ENCODE results near the gene IGSF9B. TPM values are rescaled to one million over a fixed set of nuclear protein-coding genes. Genes with fewer than 3 reads are reported as not detected.

Gene IGSF9B
- total and polyA plus RNA-seq, 12 donors: 0.12 to 23.4 (median 1.6) TPM

DNA sequence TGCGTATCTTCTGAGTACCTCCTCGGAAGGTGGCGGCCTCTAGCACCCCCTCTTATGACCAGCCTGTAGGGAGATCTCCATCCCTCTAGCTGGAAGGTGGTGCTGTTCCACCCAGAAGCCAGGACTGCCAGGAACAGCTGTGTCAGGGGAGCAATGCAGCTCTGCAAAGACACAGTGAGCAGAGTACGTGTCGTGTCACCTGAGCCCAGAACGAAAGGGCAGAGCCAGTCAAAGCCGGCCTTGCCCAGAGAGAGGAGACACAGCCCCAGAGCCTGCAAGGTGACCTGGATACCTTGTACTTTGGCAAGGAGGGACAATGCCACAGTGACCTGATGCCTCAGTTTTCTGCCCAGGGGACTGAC, 18.7 kb upstream of the IGSF9B start:
- no peak for TF ChIP-seq POLR2A (IDR thresholded peaks at IDR 0.05)
- TF ChIP-seq, protein P1, sequence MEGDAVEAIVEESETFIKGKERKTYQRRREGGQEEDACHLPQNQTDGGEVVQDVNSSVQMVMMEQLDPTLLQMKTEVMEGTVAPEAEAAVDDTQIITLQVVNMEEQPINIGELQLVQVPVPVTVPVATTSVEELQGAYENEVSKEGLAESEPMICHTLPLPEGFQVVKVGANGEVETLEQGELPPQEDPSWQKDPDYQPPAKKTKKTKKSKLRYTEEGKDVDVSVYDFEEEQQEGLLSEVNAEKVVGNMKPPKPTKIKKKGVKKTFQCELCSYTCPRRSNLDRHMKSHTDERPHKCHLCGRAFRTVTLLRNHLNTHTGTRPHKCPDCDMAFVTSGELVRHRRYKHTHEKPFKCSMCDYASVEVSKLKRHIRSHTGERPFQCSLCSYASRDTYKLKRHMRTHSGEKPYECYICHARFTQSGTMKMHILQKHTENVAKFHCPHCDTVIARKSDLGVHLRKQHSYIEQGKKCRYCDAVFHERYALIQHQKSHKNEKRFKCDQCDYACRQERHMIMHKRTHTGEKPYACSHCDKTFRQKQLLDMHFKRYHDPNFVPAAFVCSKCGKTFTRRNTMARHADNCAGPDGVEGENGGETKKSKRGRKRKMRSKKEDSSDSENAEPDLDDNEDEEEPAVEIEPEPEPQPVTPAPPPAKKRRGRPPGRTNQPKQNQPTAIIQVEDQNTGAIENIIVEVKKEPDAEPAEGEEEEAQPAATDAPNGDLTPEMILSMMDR (IDR thresholded peaks at IDR 0.05): no peak
- intact Hi-C loops (cut with DNase I): no loop called here
- no peak overlapping the region for H3K27ac ChIP-seq
- no peaks in the 10 kb centered on the region for H3K36me3 ChIP-seq (replicated peaks in 1 of 2)
- H3K27me3 ChIP-seq: no peaks in the 10 kb centered on the region
- H3K4me1 ChIP-seq (replicated peaks in 1 of 2): no peaks in the 10 kb centered on the region
- no peak overlapping the region for H3K4me3 ChIP-seq
- 53 to 82% (median 72%) methylated on average over 3 to 7 of the region's 7 CpGs for WGBS, 4 donors
- no peak for DNase-seq
- H3K9me3 ChIP-seq (replicated peaks in 1 of 3): no peaks in the 10 kb centered on the region

DNA sequence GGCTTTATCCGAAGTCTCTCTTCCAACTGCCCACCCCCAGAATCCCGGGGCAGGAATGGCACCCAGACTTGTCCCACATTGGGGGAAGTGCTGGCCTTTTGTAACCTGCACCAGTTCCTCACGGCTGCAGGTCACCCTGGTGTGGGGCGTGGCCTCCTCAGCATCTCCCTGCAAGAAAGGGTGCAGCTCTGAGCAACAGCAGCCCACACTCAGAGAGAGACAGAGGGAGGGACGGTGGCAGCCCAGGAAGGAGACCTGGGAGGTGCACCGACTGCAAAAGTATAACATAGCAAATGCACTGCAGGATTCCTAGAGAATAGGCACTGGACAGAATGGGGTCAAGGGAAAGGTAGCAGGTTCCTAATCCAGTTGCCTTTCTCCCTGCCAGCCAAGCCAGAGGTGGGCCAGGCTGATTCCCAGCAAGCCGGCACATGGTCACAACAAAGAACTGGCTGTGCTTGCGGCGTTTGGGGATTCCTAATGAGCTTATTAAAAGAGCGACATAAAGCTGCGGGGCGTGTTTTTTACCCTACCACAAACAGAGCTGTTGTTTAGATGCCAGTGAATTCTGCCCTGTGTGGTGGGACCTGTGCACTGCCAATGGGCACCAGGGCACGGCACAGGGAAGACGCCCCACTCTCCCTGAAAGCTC, 18.2 kb upstream of the IGSF9B start:
- H3K4me3 ChIP-seq: no peak overlapping the region
- no peaks in the 10 kb centered on the region for H3K4me1 ChIP-seq (replicated peaks in 1 of 2)
- no peak for TF ChIP-seq POLR2A (IDR thresholded peaks at IDR 0.05)
- TF ChIP-seq, protein P1 (IDR thresholded peaks at IDR 0.05): no peak
- H3K36me3 ChIP-seq (replicated peaks in 1 of 2): no peaks in the 10 kb centered on the region
- no peak for DNase-seq
- H3K27me3 ChIP-seq: no peaks in the 10 kb centered on the region
- WGBS, 4 donors: 54 to 77% (median 76%) methylated on average over 10 to 14 of the region's 14 CpGs
- H3K9me3 ChIP-seq (replicated peaks in 1 of 3): no peaks in the 10 kb centered on the region
- intact Hi-C loops (cut with DNase I): no loop called here
- H3K27ac ChIP-seq: no peak overlapping the region

DNA sequence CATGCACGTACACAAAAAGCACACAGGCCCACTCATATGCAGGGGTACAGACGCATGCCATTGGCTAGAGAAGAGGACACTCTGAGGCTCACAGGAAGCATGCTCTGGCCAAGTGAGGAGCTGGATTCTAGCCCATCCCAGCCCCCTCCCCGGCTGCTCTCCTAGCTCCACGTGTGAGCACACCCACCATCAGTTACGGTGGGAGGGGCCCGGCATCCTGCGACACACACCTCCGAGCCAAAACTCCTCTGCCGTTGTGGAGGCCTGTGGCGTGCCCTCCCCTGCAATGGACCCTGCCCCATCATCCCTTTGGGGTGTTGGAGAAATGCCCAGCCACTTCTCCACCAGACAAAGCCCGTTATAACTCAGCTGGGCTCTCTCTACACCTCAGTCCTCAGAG, 15.1 kb upstream of the IGSF9B start:
- intact Hi-C loops (cut with DNase I): no loop called here
- H3K27me3 ChIP-seq: peaks cover 12% of the 10 kb centered on the region

DNA sequence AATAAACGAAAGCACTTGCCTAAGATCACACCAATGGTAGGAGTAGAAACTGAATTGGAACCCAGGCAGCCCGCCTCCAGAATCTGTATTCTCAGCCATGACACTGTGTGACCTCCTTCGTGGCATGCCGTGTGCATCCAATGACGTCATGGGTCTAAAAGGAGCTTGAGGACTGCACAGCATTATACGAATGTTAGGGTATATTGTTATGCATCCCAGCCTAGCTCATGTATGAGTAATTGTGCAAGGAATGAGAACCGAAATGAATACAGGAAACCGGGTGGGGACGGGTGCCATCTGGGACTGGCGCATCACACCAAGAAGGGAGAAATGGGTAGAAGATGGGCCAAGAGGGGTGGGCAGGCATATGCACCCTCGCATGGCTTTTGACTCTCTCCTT, 12.3 kb upstream of the IGSF9B start:
- no peaks in the 10 kb centered on the region for H3K4me1 ChIP-seq (replicated peaks in 1 of 2)
- no peaks in the 10 kb centered on the region for H3K9me3 ChIP-seq (replicated peaks in 1 of 3)
- peaks cover 12% of the 10 kb centered on the region for H3K27me3 ChIP-seq
- WGBS, 4 donors: 70 to 78% (median 75%) methylated on average over 11 of the region's 11 CpGs
- no peak overlapping the region for H3K4me3 ChIP-seq
- intact Hi-C loops (cut with DNase I): no loop called here
- TF ChIP-seq, protein P1 (IDR thresholded peaks at IDR 0.05): no peak
- no peak for TF ChIP-seq POLR2A (IDR thresholded peaks at IDR 0.05)
- DNase-seq: no peak
- H3K36me3 ChIP-seq (replicated peaks in 1 of 2): no peaks in the 10 kb centered on the region
- no peak overlapping the region for H3K27ac ChIP-seq

More for the DNA sequence above, 15.1 kb upstream of the IGSF9B start:
- no peak overlapping the region for H3K4me3 ChIP-seq
- no peak overlapping the region for H3K27ac ChIP-seq
- H3K4me1 ChIP-seq (replicated peaks in 1 of 2): no peaks in the 10 kb centered on the region
- TF ChIP-seq POLR2A (IDR thresholded peaks at IDR 0.05): no peak
- TF ChIP-seq, protein P1 (IDR thresholded peaks at IDR 0.05): no peak
- 69 to 93% (median 76%) methylated on average over 9 to 11 of the region's 11 CpGs for WGBS, 4 donors
- no peak for DNase-seq
- no peaks in the 10 kb centered on the region for H3K9me3 ChIP-seq (replicated peaks in 1 of 3)
- H3K36me3 ChIP-seq (replicated peaks in 1 of 2): no peaks in the 10 kb centered on the region

Data from adrenal gland (tissue), 12 donors.